ENCODE results near the gene E2F6.

GRCh38 chr2:11408959-11409571 lies 56.9 kb downstream of the E2F6 start:
- TF ChIP-seq CTCF (IDR thresholded peaks at IDR 0.05), result no peak
- no peak for TF ChIP-seq POLR2A (IDR thresholded peaks at IDR 0.05)

Measured in lower leg skin (tissue), 3 donors.